DND-41 (cell line): Measurements from ENCODE around the gene SAMD11.

ENCODE experiments used
- ATAC-seq: fragments of 200-7000 bp; cut with Tn5 transposase; 3 replicates; pipeline ENCODE4 v1.9.1; 2021; ENCODE audit warnings: low read depth; ENCODE audit not compliant: insufficient read depth
- DNase-seq: peaks from one replicate; pipeline ENCODE4 v3.0.0-alpha.2; 2020
- H2AFZ ChIP-seq: 2 replicates; pipeline ENCODE4 v1.6.0; 2012; ENCODE audit warnings: low read depth, low read length
- H3K27ac ChIP-seq: 2 replicates; pipeline ENCODE4 v1.5.1; 2012; ENCODE audit warnings: low read length, inconsistent platforms
- H3K27me3 ChIP-seq: fragments of 200-600 bp; sonication (generic); 2 replicates; pipeline ENCODE4 v1.6.0; 2012; ENCODE audit warnings: low read length, mild to moderate bottlenecking, inconsistent platforms; ENCODE audit not compliant: insufficient read depth, poor library complexity
- H3K36me3 ChIP-seq: 2 replicates; pipeline ENCODE4 v1.5.1; 2012; ENCODE audit warnings: low read length, inconsistent platforms; ENCODE audit not compliant: insufficient read depth
- H3K4me1 ChIP-seq: 2 replicates; pipeline ENCODE4 v1.5.1; 2012; ENCODE audit warnings: mild to moderate bottlenecking, low read length; ENCODE audit not compliant: insufficient read depth
- H3K4me2 ChIP-seq: 2 replicates; pipeline ENCODE4 v1.6.0; 2012; ENCODE audit warnings: mild to moderate bottlenecking, moderate library complexity, low read length, inconsistent platforms; ENCODE audit not compliant: insufficient read depth
- H3K4me3 ChIP-seq, 2 experiments: fragments of 200-600 bp in 1 of 2; shearing (Covaris generic) in 1 of 2; 2 replicates each; pipeline ENCODE4 v1.5.1; 2012 to 2016; ENCODE audit warnings: inconsistent platforms in 2 of 2, low read length in 2 of 2, mild to moderate bottlenecking in 2 of 2, low read depth in 1 of 2, moderate library complexity in 1 of 2
- H3K79me2 ChIP-seq: 2 replicates; pipeline ENCODE4 v1.6.0; 2012; ENCODE audit warnings: low read length, inconsistent platforms; ENCODE audit not compliant: insufficient read depth
- H3K9ac ChIP-seq: 2 replicates; pipeline ENCODE4 v1.6.0; 2012; ENCODE audit warnings: low read depth, mild to moderate bottlenecking, inconsistent platforms, low read length, moderate library complexity
- H3K9me3 ChIP-seq: 2 replicates; pipeline ENCODE4 v1.5.1; 2012; ENCODE audit warnings: low read length, moderate library complexity, mild to moderate bottlenecking, inconsistent platforms; ENCODE audit not compliant: insufficient read depth, severe bottlenecking
- H4K20me1 ChIP-seq: 2 replicates; pipeline ENCODE4 v1.6.0; 2012; ENCODE audit warnings: low read length; ENCODE audit not compliant: insufficient read depth
- CTCF ChIP-seq: IDR thresholded peaks from 2 replicates; pipeline ENCODE4 v1.5.1; 2012; ENCODE audit warnings: borderline replicate concordance, low read length, moderate library complexity, mild to moderate bottlenecking; ENCODE audit not compliant: poor library complexity, severe bottlenecking; ENCODE audit errors: extremely low read depth
- EZH2 ChIP-seq: IDR thresholded peaks from 3 replicates; pipeline ENCODE4 v1.6.1; 2012; ENCODE audit warnings: borderline replicate concordance, low read depth, mild to moderate bottlenecking, moderate library complexity, low read length, inconsistent platforms; ENCODE audit not compliant: severe bottlenecking

SAMD11 gene

GRCh38 chr1:919271-919872 lies 4.4 kb upstream of the SAMD11 start:
- TF ChIP-seq CTCF (peak; percentile 18), EZH2 (no peak)
- no peak overlapping the region for H3K4me2 ChIP-seq
- H3K27me3 ChIP-seq, result peaks cover 55% of the 10 kb centered on the region
- H3K9me3 ChIP-seq, result no peaks in the 10 kb centered on the region
- no peak overlapping the region for H3K27ac ChIP-seq
- no peaks in the 10 kb centered on the region for H3K36me3 ChIP-seq
- ATAC-seq, result no peak
- peaks cover 28% of the 10 kb centered on the region for H3K4me1 ChIP-seq
- no peak overlapping the region for H2AFZ ChIP-seq
- DNase-seq, result no peak
- H3K4me3 ChIP-seq, result no peak overlapping the region
- H4K20me1 ChIP-seq, result peaks cover 58% of the 10 kb centered on the region
- no peaks in the 10 kb centered on the region for H3K79me2 ChIP-seq
- no peak overlapping the region for H3K9ac ChIP-seq

GRCh38 chr1:920010-920409 lies 3.7 kb upstream of the SAMD11 start:
- peaks cover 35% of the 10 kb centered on the region for H3K4me1 ChIP-seq
- H4K20me1 ChIP-seq, result peaks cover 63% of the 10 kb centered on the region
- H3K9ac ChIP-seq, result no peak overlapping the region
- H3K4me2 ChIP-seq, result no peak overlapping the region
- H3K27ac ChIP-seq, result no peak overlapping the region
- no peak overlapping the region for H2AFZ ChIP-seq
- no peaks in the 10 kb centered on the region for H3K79me2 ChIP-seq
- no peaks in the 10 kb centered on the region for H3K36me3 ChIP-seq
- no peak overlapping the region for H3K4me3 ChIP-seq
- TF ChIP-seq EZH2 (no peak), CTCF (no peak)
- H3K9me3 ChIP-seq, result no peaks in the 10 kb centered on the region
- ATAC-seq (no peak), DNase-seq (no peak)
- H3K27me3 ChIP-seq, result peaks cover 62% of the 10 kb centered on the region

GRCh38 chr1:920521-920920 lies 3.2 kb upstream of the SAMD11 start:
- Histone ChIP-seq H3K4me1 (peaks cover 35% of the 10 kb centered on the region), H3K9ac (no peak overlapping the region), H3K27ac (no peak overlapping the region), H3K4me2 (peak overlapping the region; percentile 47), H3K27me3 (peaks cover 66% of the 10 kb centered on the region), H3K36me3 (no peaks in the 10 kb centered on the region), H3K9me3 (no peaks in the 10 kb centered on the region), H4K20me1 (peaks cover 67% of the 10 kb centered on the region), H3K4me3 (no peak overlapping the region), H3K79me2 (no peaks in the 10 kb centered on the region), H2AFZ (no peak overlapping the region)
- DNase-seq (no peak), ATAC-seq (0 out of 3 replicates have a peak, but pooled peaks have one; percentile 5)
- no peak for TF ChIP-seq CTCF
- TF ChIP-seq EZH2, result no peak
